Stimulated activated CD8-positive, alpha-beta memory T cell treated with anti-CD3 and anti-CD28 coated beads, Interleukin-12 subunit alpha, Interleukin-12 subunit beta, amount 100 ng/mL, for 4 hours (primary cell): Measurements from ENCODE around the gene ELP1.
"Not testable (repeated sequence)": the region's sequence is repeated elsewhere in the genome, so short reads cannot be mapped to it uniquely, and the experiment has no call there.

ENCODE experiments used
- DNase-seq: peaks from one replicate; pipeline ENCODE4 v3.0.0-alpha.2; 2020; ENCODE audit warnings: low read depth

The ELP1 gene, protein sequence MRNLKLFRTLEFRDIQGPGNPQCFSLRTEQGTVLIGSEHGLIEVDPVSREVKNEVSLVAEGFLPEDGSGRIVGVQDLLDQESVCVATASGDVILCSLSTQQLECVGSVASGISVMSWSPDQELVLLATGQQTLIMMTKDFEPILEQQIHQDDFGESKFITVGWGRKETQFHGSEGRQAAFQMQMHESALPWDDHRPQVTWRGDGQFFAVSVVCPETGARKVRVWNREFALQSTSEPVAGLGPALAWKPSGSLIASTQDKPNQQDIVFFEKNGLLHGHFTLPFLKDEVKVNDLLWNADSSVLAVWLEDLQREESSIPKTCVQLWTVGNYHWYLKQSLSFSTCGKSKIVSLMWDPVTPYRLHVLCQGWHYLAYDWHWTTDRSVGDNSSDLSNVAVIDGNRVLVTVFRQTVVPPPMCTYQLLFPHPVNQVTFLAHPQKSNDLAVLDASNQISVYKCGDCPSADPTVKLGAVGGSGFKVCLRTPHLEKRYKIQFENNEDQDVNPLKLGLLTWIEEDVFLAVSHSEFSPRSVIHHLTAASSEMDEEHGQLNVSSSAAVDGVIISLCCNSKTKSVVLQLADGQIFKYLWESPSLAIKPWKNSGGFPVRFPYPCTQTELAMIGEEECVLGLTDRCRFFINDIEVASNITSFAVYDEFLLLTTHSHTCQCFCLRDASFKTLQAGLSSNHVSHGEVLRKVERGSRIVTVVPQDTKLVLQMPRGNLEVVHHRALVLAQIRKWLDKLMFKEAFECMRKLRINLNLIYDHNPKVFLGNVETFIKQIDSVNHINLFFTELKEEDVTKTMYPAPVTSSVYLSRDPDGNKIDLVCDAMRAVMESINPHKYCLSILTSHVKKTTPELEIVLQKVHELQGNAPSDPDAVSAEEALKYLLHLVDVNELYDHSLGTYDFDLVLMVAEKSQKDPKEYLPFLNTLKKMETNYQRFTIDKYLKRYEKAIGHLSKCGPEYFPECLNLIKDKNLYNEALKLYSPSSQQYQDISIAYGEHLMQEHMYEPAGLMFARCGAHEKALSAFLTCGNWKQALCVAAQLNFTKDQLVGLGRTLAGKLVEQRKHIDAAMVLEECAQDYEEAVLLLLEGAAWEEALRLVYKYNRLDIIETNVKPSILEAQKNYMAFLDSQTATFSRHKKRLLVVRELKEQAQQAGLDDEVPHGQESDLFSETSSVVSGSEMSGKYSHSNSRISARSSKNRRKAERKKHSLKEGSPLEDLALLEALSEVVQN (N-terminal part only)

DNA sequence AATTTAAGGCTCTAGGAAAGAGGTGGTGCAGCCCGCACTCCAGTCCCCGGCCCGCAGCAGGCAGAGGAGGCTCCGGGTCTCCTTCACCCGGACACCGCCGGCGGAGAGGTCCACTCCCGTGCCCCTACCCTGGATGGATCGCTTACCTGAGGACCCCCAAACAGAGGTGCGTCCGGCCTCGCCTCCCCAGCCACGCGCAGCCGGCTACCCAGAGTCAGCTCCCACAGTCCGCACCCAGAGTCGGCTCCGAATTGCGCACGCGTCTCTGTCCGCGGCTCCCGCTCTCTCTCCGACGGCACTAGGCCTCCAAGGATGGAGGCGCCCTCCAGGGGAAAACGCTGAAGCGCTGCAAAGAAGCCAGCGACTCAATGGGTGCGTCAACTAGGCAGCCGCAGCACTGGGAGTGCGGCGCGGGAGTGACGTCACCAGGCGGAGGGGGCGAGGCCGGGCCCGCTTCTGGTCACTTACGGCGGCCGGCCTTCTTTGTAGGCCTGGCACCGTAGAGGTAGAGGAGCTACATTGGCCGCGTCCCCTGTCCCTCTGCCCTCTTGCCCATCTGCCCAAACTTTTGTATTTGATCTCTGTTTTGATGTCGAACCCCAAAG is at the start of gene ELP1:
ELP1 (minus strand) TSS at position 407 of the 605 bp plus-strand sequence. CDS start 2,978 bp downstream, outside the sequence.
- DNase-seq = peak; percentile 85

DNA sequence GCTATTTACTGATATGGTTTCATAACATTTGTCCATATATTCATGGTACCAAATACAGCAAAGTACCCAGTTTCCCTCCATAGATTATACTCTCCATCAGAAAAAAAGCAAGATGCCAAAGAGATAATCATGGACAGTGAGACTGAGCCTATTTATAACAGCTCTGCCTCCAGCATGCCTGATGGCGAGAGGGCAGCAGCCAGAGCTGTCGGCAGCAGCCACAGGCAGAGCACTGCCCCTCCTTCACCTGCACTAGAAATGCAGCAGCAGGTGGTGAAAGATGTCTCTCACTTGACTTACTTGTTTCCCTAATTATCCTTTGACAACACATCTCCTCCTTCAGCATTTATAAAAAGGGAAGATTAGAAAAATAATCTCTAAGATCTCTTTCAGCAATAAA is 47.0 kb upstream of the ELP1 start:
- no peak for DNase-seq

DNA sequence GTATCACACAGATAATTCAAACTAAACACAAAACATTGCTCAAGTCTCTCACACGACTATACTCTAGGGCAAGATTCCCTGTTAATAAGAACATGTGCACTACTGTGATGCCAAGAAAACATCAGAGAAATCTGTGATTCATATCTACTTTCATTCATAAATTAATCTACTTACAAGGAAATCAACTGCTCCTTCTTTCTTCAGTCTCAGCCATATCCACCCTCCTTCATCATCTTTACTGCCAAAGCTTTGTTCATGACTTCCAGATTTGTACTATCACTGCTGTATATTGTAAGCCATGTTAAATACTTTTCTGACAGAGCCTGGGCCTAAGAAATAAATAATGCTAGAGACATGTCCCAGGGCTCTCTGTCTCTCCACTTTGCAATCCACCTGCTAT is 44.3 kb upstream of the ELP1 start:
- DNase-seq = no peak

DNA sequence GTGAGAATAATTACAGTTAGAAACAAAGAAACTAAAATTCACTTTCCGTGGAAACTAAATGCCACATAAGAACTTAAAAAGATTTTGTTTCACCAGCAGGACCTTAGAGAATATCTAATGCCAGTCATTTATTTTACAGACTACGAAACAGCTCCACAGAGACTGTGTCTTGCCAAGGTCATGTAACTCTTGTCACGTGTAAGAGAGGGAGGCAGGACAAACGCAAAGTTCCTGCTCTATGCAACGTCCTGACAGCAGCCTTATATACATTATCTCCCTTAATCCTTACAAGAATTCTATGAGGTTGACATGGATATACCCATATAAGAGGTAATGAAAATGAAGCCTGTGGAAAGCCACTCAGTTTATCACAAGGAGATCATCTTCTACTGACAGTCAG is 40.0 kb upstream of the ELP1 start:
- no peak for DNase-seq

DNA sequence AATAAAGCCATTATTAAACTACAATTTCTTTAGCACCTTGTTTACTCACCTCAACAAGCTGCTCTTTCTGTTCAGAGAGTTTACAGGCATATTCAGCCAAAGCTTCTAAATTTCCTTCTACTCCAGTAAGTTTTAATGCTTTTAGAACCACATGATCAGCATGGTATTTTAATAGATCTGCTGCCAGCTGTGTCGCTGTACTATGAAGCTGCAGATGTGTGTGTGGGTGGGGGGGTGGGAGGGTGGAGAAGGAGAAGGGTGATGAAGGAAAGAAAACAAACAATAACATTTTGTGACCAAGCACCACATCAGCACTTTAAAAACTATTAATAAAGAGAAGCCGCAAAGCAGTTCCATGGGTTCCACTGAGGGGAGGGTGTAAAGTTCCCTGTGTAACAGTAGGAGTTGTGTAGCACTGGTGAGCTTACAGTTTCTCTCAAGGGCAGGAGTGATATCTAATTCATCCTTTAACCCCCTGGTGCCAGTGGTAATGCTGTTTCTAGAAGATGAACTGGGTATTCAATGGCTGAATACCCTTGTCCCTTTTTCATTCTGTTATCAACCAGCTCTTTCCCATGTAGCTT is 38.8 kb upstream of the ELP1 start:
- no peak for DNase-seq

GRCh38 chr9:108972186-108972585 is 38.3 kb upstream of the ELP1 start:
- no peak for DNase-seq

DNA sequence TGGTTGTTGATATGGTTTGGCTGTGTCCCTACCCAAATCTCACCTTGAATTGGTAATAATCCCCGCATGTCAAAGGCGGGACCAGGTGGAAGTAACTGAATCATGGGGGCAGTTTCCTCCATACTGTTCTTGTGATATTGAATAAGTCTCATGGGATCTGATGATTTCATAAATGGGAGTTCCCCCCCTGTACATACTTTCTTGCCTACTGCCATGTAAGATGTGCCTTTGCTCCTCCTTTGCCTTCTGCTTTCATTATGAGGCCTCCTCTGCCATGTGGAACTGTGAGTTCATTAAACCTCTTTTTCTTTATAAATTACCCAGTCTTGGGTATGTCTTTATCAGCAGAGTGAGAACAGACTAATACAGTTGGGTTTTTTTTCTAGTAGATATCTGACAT is 37.5 kb upstream of the ELP1 start:
- not testable (repeated sequence) for DNase-seq

DNA sequence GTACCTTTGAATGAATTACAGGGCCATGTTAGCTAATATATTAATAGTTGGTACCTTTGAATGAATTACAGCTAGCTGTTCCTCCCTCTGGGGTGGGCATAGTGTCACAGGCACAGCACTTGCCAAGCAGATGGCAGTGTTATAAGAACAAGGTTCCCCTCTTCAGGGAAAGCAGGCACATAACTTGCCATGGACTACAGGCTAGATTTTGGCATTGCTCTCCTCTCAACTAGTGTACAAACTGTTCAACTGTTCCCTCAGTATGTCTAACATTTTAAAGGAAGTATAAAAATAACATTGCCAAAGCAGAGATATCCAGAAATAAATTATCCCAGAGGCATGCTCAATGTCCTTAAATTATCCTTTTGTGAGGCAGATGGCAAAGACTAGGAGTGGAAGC is 34.0 kb upstream of the ELP1 start:
- DNase-seq = no peak

DNA sequence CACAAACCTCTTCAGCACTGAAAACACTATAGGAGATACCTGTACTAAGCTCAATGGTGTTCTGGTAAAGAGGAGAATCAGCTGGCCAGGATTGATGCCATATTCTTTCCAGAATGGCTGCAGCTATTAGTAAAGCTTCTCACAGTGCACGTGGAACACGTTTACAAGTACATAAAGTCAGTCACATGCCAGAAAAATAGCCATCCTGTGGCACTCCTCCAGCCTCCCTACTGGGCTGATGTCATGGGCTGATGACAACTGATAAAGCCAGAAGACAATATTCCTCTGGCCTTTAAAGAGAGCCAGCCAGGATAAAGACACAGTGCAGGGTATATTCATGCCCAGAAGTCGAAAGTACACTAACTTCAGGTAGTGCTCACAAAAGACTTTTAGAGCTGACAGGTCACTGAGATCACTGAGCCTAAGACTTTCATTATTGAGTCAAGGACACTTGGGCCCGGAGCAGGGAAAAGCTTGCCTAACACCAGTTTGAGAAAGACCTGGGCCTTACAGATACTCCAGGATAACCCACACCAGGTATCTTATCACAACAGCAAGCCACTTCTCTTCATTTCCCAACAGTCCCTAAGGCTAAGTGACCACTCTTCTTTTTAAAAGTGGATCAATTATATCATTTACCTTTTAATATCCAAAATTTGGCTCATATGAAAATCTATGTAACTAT is 29.7 kb upstream of the ELP1 start:
- no peak for DNase-seq

DNA sequence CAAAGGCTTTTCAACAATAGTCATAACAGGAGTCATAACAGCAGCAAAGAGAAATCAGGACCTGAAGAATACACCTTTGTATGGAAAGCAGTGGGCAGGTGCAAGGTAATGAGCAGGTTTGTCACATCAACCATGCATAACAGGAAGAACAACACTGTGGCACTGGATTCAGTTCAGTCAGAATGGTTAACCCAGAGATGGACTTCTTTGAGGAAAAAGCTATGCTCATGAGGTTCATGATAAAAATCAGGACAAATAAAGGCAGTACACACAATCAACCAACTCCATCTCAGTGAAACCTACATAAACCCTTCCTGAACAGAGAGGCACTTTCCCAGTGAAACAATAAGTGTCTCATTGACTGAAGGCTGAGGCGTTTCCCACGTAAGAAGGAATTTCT is 27.2 kb upstream of the ELP1 start:
- no peak for DNase-seq

- DNase-seq = no peak
These were observed 26.4 kb upstream of the ELP1 start for GRCh38 chr9:108960331-108960730.

DNA sequence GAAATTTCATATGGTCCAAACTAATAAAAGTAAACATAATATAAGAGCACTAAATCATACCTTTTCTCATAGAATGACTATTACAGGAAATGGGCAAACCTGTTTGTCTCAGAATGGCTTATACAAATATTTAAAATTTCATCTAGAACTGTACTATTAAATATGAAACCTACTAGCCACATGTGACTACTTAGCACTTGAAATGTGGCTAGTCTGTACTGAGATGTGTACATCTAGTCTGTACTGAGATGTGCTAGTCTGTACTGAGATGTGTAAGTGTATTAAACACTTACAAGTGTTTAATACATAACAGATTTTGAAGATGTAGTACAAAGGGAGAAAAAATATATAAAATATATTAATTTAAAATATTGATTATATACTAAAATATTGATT is 22.7 kb upstream of the ELP1 start:
- no peak for DNase-seq

DNA sequence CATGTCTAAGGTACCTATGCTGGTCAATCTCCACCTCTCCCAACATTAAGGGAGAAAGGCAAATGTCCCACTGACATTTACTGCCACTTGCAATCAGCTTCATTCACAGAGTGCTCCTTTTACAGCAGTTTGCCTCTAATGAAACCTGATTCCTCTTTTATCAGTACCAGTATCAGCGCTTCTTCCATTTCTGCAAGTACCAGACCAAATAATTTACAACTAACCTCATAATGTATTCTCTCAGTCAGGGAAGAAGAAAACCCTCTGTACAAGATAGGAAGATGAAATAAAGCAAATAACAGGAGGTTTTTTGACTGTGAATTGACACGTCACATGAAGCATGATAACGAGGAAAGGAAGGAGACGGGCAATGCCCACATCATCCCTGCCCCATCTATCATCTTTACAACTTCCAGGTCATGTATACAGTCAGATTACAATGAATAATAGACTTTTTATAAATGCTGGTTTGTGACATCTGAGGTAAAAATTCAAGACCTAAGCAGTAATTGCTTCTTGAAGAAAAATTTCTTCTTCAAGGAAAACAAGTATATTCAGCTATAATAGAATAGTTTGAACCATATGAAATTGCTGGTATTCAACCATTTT is 22.2 kb upstream of the ELP1 start:
- DNase-seq = no peak

GRCh38 chr9:108953983-108954574 is 20.2 kb upstream of the ELP1 start:
- no peak for DNase-seq

DNA sequence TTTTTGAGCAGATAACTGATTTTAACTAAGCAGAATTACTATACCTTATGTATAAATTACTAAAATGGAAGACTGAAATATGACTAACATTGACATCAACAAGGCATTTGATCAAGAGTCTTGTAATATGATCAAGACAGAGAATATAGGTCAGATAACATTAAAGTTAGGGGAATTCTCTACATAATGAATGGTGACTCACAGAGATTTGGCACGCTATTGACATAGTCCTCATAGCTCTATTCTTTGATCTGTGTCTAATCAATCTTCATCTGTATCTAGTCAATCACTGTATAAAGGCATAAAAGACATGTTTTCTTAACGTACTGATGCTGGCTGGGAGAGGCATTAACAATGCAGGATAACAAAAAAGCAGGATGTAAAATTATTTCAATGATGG is 17.7 kb upstream of the ELP1 start:
- DNase-seq = no peak

DNA sequence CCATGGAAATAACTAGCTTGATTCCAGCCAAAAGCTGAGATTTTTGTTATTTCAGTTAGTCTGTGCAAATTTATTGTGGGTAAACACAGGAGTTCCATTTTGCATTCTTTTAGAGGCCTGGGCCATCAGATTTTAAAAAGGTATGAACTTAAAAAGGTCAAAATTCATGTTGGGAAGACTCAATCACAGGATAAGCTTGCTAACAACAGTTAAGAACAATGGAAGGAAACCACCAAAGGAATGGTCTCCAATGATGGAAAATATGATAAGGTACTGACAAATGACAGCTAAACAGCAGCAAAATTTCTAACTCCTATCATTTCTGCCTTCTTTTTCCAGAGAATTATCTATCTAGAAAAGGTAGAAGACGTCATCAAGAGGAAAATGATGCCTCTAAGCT is 16.2 kb upstream of the ELP1 start:
- no peak for DNase-seq

- DNase-seq = no peak
These were observed 6.1 kb upstream of the ELP1 start for GRCh38 chr9:108939975-108940374.

GRCh38 chr9:108937561-108938305 is 3.8 kb upstream of the ELP1 start:
- DNase-seq = no peak

- peak; percentile 67 for DNase-seq
These were observed 484 bp upstream of the ELP1 start, which contains the start of gene ABITRAM for GRCh38 chr9:108934323-108934893. Gene ABITRAM, plus strand, starts transcription at chr9:108934400. Its CDS starts 87 bp downstream, at chr9:108934487.
